GM12801 (cell line): ENCODE measurements around the gene PDLIM1.

ENCODE experiments used
- CTCF ChIP-seq: IDR thresholded peaks from one replicate; pipeline ENCODE4 v1.5.1; 2011; ENCODE audit warnings: control low read depth; ENCODE audit not compliant: insufficient read length; ENCODE audit errors: extremely low read depth

PDLIM1 gene

GRCh38 chr10:95304976-95305375, 14.2 kb upstream of the PDLIM1 start:
- no peak for TF ChIP-seq CTCF

GRCh38 chr10:95304463-95304862, 13.7 kb upstream of the PDLIM1 start:
- TF ChIP-seq CTCF = no peak

- TF ChIP-seq CTCF = no peak
These were observed 13.1 kb upstream of the PDLIM1 start for GRCh38 chr10:95303950-95304349.

GRCh38 chr10:95303535-95303934, 12.7 kb upstream of the PDLIM1 start:
- no peak for TF ChIP-seq CTCF

- TF ChIP-seq CTCF = no peak
These were observed 9.3 kb upstream of the PDLIM1 start for GRCh38 chr10:95300022-95300539.

GRCh38 chr10:95297402-95297801, 6.6 kb upstream of the PDLIM1 start:
- no peak for TF ChIP-seq CTCF

GRCh38 chr10:95296764-95297163, 6.0 kb upstream of the PDLIM1 start:
- TF ChIP-seq CTCF = no peak

- TF ChIP-seq CTCF = no peak
These were observed 4.4 kb upstream of the PDLIM1 start for GRCh38 chr10:95295031-95295755.
